Measurements from ENCODE around the gene FBXL12.

GRCh38 chr19:9818175-9818733, 625 bp downstream of the FBXL12 start:
- TF ChIP-seq, protein P1, sequence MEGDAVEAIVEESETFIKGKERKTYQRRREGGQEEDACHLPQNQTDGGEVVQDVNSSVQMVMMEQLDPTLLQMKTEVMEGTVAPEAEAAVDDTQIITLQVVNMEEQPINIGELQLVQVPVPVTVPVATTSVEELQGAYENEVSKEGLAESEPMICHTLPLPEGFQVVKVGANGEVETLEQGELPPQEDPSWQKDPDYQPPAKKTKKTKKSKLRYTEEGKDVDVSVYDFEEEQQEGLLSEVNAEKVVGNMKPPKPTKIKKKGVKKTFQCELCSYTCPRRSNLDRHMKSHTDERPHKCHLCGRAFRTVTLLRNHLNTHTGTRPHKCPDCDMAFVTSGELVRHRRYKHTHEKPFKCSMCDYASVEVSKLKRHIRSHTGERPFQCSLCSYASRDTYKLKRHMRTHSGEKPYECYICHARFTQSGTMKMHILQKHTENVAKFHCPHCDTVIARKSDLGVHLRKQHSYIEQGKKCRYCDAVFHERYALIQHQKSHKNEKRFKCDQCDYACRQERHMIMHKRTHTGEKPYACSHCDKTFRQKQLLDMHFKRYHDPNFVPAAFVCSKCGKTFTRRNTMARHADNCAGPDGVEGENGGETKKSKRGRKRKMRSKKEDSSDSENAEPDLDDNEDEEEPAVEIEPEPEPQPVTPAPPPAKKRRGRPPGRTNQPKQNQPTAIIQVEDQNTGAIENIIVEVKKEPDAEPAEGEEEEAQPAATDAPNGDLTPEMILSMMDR (conservative IDR thresholded peaks at IDR 0.05; ENCODE audit: low read depth, low read length), result no peak
- no peak for TF ChIP-seq MAFK (IDR thresholded peaks at IDR 0.05; ENCODE audit: low read depth, low read length)
- TF ChIP-seq POLR2A (IDR thresholded peaks at IDR 0.05; ENCODE audit: low read depth, low read length), result no peak
- no peak for TF ChIP-seq RFX5 (IDR thresholded peaks at IDR 0.05; ENCODE audit: low read depth, low read length)
- no peak for TF ChIP-seq RAD21 (IDR thresholded peaks at IDR 0.05; ENCODE audit: low read length)
